OCI-LY1 (cell line): ENCODE data around the gene LDLRAD4.

ENCODE experiments used
- H2AFZ ChIP-seq: fragments of 200-600 bp; sonication (generic), shearing (Covaris generic); 2 replicates; pipeline ENCODE4 v1.6.0; 2014; ENCODE audit warnings: antibody characterized with exemption, mild to moderate bottlenecking, low read length
- H3F3A ChIP-seq: fragments of 200-600 bp; sonication (generic), shearing (Covaris generic); 2 replicates; pipeline ENCODE4 v1.6.0; 2014; ENCODE audit warnings: mild to moderate bottlenecking, antibody characterized with exemption, low read length, moderate library complexity; ENCODE audit not compliant: insufficient read depth
- H3K27ac ChIP-seq: fragments of 200-600 bp; sonication (generic); 2 replicates; pipeline ENCODE4 v1.5.1; 2014; ENCODE audit warnings: low read length, mixed run types, mild to moderate bottlenecking, low read depth; ENCODE audit not compliant: poor library complexity, severe bottlenecking
- H3K27me3 ChIP-seq: fragments of 200-600 bp; sonication (generic); 2 replicates; pipeline ENCODE4 v1.6.0; 2014; ENCODE audit warnings: antibody characterized with exemption, mild to moderate bottlenecking, low read length, moderate library complexity; ENCODE audit not compliant: insufficient read depth
- H3K36me3 ChIP-seq: fragments of 200-600 bp; sonication (generic); 2 replicates; pipeline ENCODE4 v1.6.1; 2014; ENCODE audit warnings: mild to moderate bottlenecking, antibody characterized with exemption, low read length, moderate library complexity, mixed read lengths; ENCODE audit not compliant: insufficient read depth
- H3K4me1 ChIP-seq: fragments of 200-600 bp; sonication (generic); 2 replicates; pipeline ENCODE4 v1.5.1; 2014; ENCODE audit warnings: mild to moderate bottlenecking, low read length, moderate library complexity; ENCODE audit not compliant: insufficient read depth, severe bottlenecking
- H3K4me2 ChIP-seq: fragments of 200-600 bp; sonication (generic), shearing (Covaris generic); 2 replicates; pipeline ENCODE4 v1.6.1; 2014; ENCODE audit warnings: low read length
- H3K4me3 ChIP-seq: fragments of 200-600 bp; sonication (generic); 2 replicates; pipeline ENCODE4 v1.5.1; 2014; ENCODE audit warnings: low read length, low read depth, mild to moderate bottlenecking, mixed read lengths; ENCODE audit not compliant: poor library complexity, severe bottlenecking
- H3K79me2 ChIP-seq: fragments of 200-600 bp; shearing (Covaris generic); 2 replicates; pipeline ENCODE4 v1.6.1; 2016; ENCODE audit warnings: mixed run types, low read length, mixed read lengths; ENCODE audit not compliant: insufficient read depth
- H3K9ac ChIP-seq: fragments of 200-600 bp; sonication (generic), shearing (Covaris generic); 2 replicates; pipeline ENCODE4 v1.6.1; 2014; ENCODE audit warnings: mild to moderate bottlenecking, low read length, mixed read lengths
- H3K9me2 ChIP-seq: fragments of 200-600 bp; sonication (generic), shearing (Covaris generic); 2 replicates; pipeline ENCODE4 v1.6.1; 2014; ENCODE audit warnings: low read depth, mild to moderate bottlenecking, low read length, mixed read lengths
- H3K9me3 ChIP-seq: fragments of 200-600 bp; shearing (Covaris generic); 2 replicates; pipeline ENCODE4 v1.6.1; 2014; ENCODE audit warnings: low read length, mixed read lengths
- H4K20me1 ChIP-seq: fragments of 200-600 bp; sonication (generic), shearing (Covaris generic); 2 replicates; pipeline ENCODE4 v1.6.0; 2016; ENCODE audit warnings: mild to moderate bottlenecking, low read length; ENCODE audit not compliant: insufficient read depth
- CTCF ChIP-seq: fragments of 200-600 bp; sonication (generic), shearing (Covaris generic); IDR thresholded peaks from 2 replicates; pipeline ENCODE4 v1.5.1; 2017; ENCODE audit warnings: mild to moderate bottlenecking, antibody characterized with exemption, low read length, moderate library complexity, mixed read lengths
- EZH2 ChIP-seq: fragments of 200-600 bp; sonication (generic), shearing (Covaris generic); IDR thresholded peaks from 2 replicates; pipeline ENCODE4 v1.8.0; 2017; ENCODE audit warnings: borderline replicate concordance, mixed run types, mild to moderate bottlenecking, antibody characterized with exemption, low read length, moderate library complexity, mixed read lengths

LDLRAD4 gene

GRCh38 chr18:13181765-13182164 is 36.8 kb upstream of the LDLRAD4 start:
- Histone ChIP-seq H3K9ac (no peak overlapping the region), H3K79me2 (no peaks in the 10 kb centered on the region), H4K20me1 (no peaks in the 10 kb centered on the region), H3F3A (no peaks in the 10 kb centered on the region), H3K4me3 (no peak overlapping the region), H3K4me1 (peaks cover 4% of the 10 kb centered on the region), H3K4me2 (no peak overlapping the region), H3K27me3 (0 out of 2 replicates have a peak, but pooled peaks cover 6% of the 10 kb centered on the region), H3K36me3 (no peaks in the 10 kb centered on the region), H3K9me2 (no peaks in the 10 kb centered on the region), H3K9me3 (no peaks in the 10 kb centered on the region), H3K27ac (no peak overlapping the region), H2AFZ (no peak overlapping the region)
- TF ChIP-seq CTCF: no peak
- no peak for TF ChIP-seq EZH2

- Histone ChIP-seq H3K27me3 (0 out of 2 replicates have a peak, but pooled peaks cover 6% of the 10 kb centered on the region), H3K4me2 (no peak overlapping the region), H3F3A (no peaks in the 10 kb centered on the region), H3K9me3 (no peaks in the 10 kb centered on the region), H3K4me3 (no peak overlapping the region), H3K9me2 (no peaks in the 10 kb centered on the region), H3K36me3 (no peaks in the 10 kb centered on the region), H2AFZ (no peak overlapping the region), H3K79me2 (no peaks in the 10 kb centered on the region), H3K27ac (no peak overlapping the region), H3K9ac (no peak overlapping the region), H3K4me1 (no peaks in the 10 kb centered on the region), H4K20me1 (no peaks in the 10 kb centered on the region)
- TF ChIP-seq CTCF: no peak
- no peak for TF ChIP-seq EZH2
These were observed 35.2 kb upstream of the LDLRAD4 start for GRCh38 chr18:13183359-13183758.

- Histone ChIP-seq H3K9ac (no peak overlapping the region), H3K79me2 (no peaks in the 10 kb centered on the region)
These were observed 34.8 kb upstream of the LDLRAD4 start for GRCh38 chr18:13183790-13184189.

More at GRCh38 chr18:13183790-13184189, 34.8 kb upstream of the LDLRAD4 start:
- Histone ChIP-seq H3K27ac (no peak overlapping the region), H3K4me2 (no peak overlapping the region), H3K9me2 (no peaks in the 10 kb centered on the region), H4K20me1 (no peaks in the 10 kb centered on the region), H3K36me3 (no peaks in the 10 kb centered on the region), H3K4me1 (no peaks in the 10 kb centered on the region), H3K4me3 (no peak overlapping the region), H3F3A (no peaks in the 10 kb centered on the region), H3K27me3 (0 out of 2 replicates have a peak, but pooled peaks cover 6% of the 10 kb centered on the region), H3K9me3 (no peaks in the 10 kb centered on the region), H2AFZ (no peak overlapping the region)
- TF ChIP-seq EZH2 (no peak), CTCF (no peak)
